Measurements from ENCODE around the gene NCBP3. TPM values are rescaled to one million over a fixed set of nuclear protein-coding genes. Genes with fewer than 3 reads are reported as not detected.

NCBP3 gene
- total and polyA plus RNA-seq, 11 donors: 10.4 to 26.4 (median 20.2) TPM

GRCh38 chr17:3834811-3835210, 11.2 kb downstream of the NCBP3 start:
- DNase-seq (no peak), ATAC-seq (no peak)
- H3K4me3 ChIP-seq: no peak overlapping the region
- 88 to 91% (median 88%) methylated on average over 4 of the region's 4 CpGs for WGBS, 4 donors
- H3K9me3 ChIP-seq: no peaks in the 10 kb centered on the region
- H3K36me3 ChIP-seq: peaks cover 0 to 85% (median 73%) of the 10 kb centered on the region in 9 donors
- peaks cover 0 to 39% (median 15%) of the 10 kb centered on the region in 12 donors for H3K4me1 ChIP-seq
- peak overlapping the region in 9 of 12 donors; percentile 47 to 87 (median 64) for H3K27ac ChIP-seq
- no peaks in the 10 kb centered on the region for H3K27me3 ChIP-seq
- no peak for TF ChIP-seq POLR2A (IDR thresholded peaks at IDR 0.05)
- TF ChIP-seq CTCF (IDR thresholded peaks at IDR 0.05): no peak
- intact Hi-C loops (cut with DNase I): no loop called here

DNA sequence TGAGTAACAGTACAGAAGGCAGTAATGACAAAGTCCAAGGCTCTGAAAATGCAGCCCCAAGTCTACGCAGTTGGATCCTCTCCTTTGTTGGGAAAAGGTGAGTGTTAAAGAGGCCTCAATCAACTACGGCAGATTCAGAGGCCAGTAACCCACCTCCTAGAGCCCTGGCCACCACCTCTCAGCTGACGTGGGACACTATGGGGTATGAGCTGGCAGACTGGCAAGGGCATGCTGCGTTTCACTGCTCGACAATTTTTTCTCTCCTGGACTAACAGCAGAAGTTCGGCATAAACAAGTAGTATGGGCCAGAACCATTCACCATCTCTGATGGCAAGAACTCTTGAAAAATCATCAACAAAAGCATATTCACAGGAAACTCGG, 17.2 kb downstream of the NCBP3 start:
- H3K36me3 ChIP-seq: peaks cover 0 to 90% (median 75%) of the 10 kb centered on the region in 9 donors

GRCh38 chr17:3828151-3828851, 17.7 kb downstream of the NCBP3 start:
- 34 to 46% (median 42%) methylated on average over 7 of the region's 7 CpGs for WGBS, 4 donors
- H3K4me1 ChIP-seq: peaks cover 0 to 22% (median 15%) of the 10 kb centered on the region in 12 donors
- H3K9me3 ChIP-seq: no peaks in the 10 kb centered on the region
- H3K27ac ChIP-seq: peak overlapping the region in 11 of 12 donors; percentile 31 to 88 (median 70)
- no peak overlapping the region for H3K4me3 ChIP-seq
- TF ChIP-seq POLR2A (IDR thresholded peaks at IDR 0.05) (no peak), CTCF (IDR thresholded peaks at IDR 0.05) (no peak)
- intact Hi-C loops (cut with DNase I): loop anchor here in 2 of 10 donors (5.0 to 10.0 kb wide), 2 partner anchors 91 to 94 kb away; no protein-coding TSS in a partner anchor
- H3K36me3 ChIP-seq: peaks cover 0 to 90% (median 76%) of the 10 kb centered on the region in 9 donors
- H3K27me3 ChIP-seq: no peaks in the 10 kb centered on the region
- ATAC-seq (peak; percentile 94 to 96 (median 96)), DNase-seq (peak in 1 of 5 donors; percentile 46)

More for the DNA sequence above, 17.2 kb downstream of the NCBP3 start:
- ATAC-seq (peak in 3 of 4 donors; percentile 19 to 48 (median 25)), DNase-seq (no peak)
- intact Hi-C loops (cut with DNase I): loop anchor here in 2 of 10 donors (5.0 to 10.0 kb wide), 2 partner anchors 92 to 94 kb away; no protein-coding TSS in a partner anchor
- no peak for TF ChIP-seq CTCF (IDR thresholded peaks at IDR 0.05)
- TF ChIP-seq POLR2A (IDR thresholded peaks at IDR 0.05): no peak
- Histone ChIP-seq H3K4me1 (peaks cover 0 to 26% (median 15%) of the 10 kb centered on the region in 12 donors), H3K9me3 (no peaks in the 10 kb centered on the region), H3K27me3 (no peaks in the 10 kb centered on the region), H3K4me3 (no peak overlapping the region), H3K27ac (peak overlapping the region in 11 of 12 donors; percentile 31 to 88 (median 70))
- WGBS, 4 donors: 52 to 76% (median 72%) methylated on average over 7 of the region's 7 CpGs

GRCh38 chr17:3827124-3827773, 18.8 kb downstream of the NCBP3 start:
- peak overlapping the region in 6 of 12 donors; percentile 68 to 87 (median 78) for H3K27ac ChIP-seq
- no peaks in the 10 kb centered on the region for H3K27me3 ChIP-seq
- WGBS, 4 donors: 65 to 71% (median 68%) methylated on average over 6 of the region's 6 CpGs
- TF ChIP-seq CTCF (IDR thresholded peaks at IDR 0.05): peak; percentile 17 to 70 (median 34)
- TF ChIP-seq POLR2A (IDR thresholded peaks at IDR 0.05): no peak
- peaks cover 0 to 22% (median 15%) of the 10 kb centered on the region in 12 donors for H3K4me1 ChIP-seq
- H3K9me3 ChIP-seq: no peaks in the 10 kb centered on the region
- H3K36me3 ChIP-seq: peaks cover 2 to 94% (median 79%) of the 10 kb centered on the region in 9 donors
- H3K4me3 ChIP-seq: no peak overlapping the region
- intact Hi-C loops (cut with DNase I): loop anchor here in 2 of 10 donors (5.0 to 10.0 kb wide), 2 partner anchors 90 to 92 kb away; no protein-coding TSS in a partner anchor
- no peak for DNase-seq
- ATAC-seq: no peak
